Measurements from ENCODE around the gene SLC25A14.
"Not testable (repeated sequence)": the region's sequence is repeated elsewhere in the genome, so short reads cannot be mapped to it uniquely, and the experiment has no call there.

SLC25A14 gene

GRCh38 chrX:130339408-130340222 is at the start of gene SLC25A14:
Gene SLC25A14 (plus strand): TSS chrX:130339919. CDS start chrX:130340279, 360 bp downstream.
- peak; percentile 43 for DNase-seq

- DNase-seq: no peak
Observed at GRCh38 chrX:130295519-130296296, 44.0 kb upstream of the SLC25A14 start.

GRCh38 chrX:130296297-130296678 is 43.4 kb upstream of the SLC25A14 start:
- DNase-seq: no peak

GRCh38 chrX:130296743-130297142 is 43.0 kb upstream of the SLC25A14 start:
- no peak for DNase-seq

- no peak for DNase-seq
Observed at GRCh38 chrX:130299279-130300009, 40.3 kb upstream of the SLC25A14 start.

- DNase-seq: no peak
Observed at GRCh38 chrX:130300010-130300282, 39.8 kb upstream of the SLC25A14 start.

- DNase-seq: no peak
Observed at GRCh38 chrX:130301405-130301804, 38.3 kb upstream of the SLC25A14 start.

GRCh38 chrX:130301977-130302376 is 37.7 kb upstream of the SLC25A14 start:
- no peak for DNase-seq

- DNase-seq: no peak
Observed at GRCh38 chrX:130304587-130305368, 34.9 kb upstream of the SLC25A14 start.

GRCh38 chrX:130319886-130320285 is 19.8 kb upstream of the SLC25A14 start:
- DNase-seq: not testable (repeated sequence)

GRCh38 chrX:130321550-130321949 is 18.2 kb upstream of the SLC25A14 start:
- DNase-seq: no peak

- no peak for DNase-seq
Observed at GRCh38 chrX:130330146-130330545, 9.6 kb upstream of the SLC25A14 start.

GRCh38 chrX:130330706-130331105 is 9.0 kb upstream of the SLC25A14 start:
- DNase-seq: peak; percentile 1

GRCh38 chrX:130336531-130336930 is 3.2 kb upstream of the SLC25A14 start:
- no peak for DNase-seq

- not testable (repeated sequence) for DNase-seq
Observed at GRCh38 chrX:130338869-130339268, 850 bp upstream of the SLC25A14 start.

GRCh38 chrX:130340271-130340670 is 552 bp downstream of the SLC25A14 start:
- no peak for DNase-seq

GRCh38 chrX:130343411-130343810 is 3.7 kb downstream of the SLC25A14 start:
- no peak for DNase-seq

- no peak for DNase-seq
Observed at GRCh38 chrX:130347321-130347720, 7.6 kb downstream of the SLC25A14 start.

GRCh38 chrX:130351567-130351966 is 11.8 kb downstream of the SLC25A14 start:
- no peak for DNase-seq

GRCh38 chrX:130352050-130352449 is 12.3 kb downstream of the SLC25A14 start:
- not testable (repeated sequence) for DNase-seq

GRCh38 chrX:130376077-130376476 is 36.4 kb downstream of the SLC25A14 start:
- DNase-seq: no peak

GRCh38 chrX:130378024-130378669 is 38.4 kb downstream of the SLC25A14 start:
- DNase-seq: no peak
